Liver (tissue), 9 donors: Measurements from ENCODE around the gene TM9SF2. TPM values are rescaled to one million over a fixed set of nuclear protein-coding genes. Genes with fewer than 3 reads are reported as not detected.

Experiments used
- DNase-seq: peaks from one replicate; pipeline ENCODE4 v3.0.0-alpha.2; 2017; ENCODE audit warnings: low spot score
- H3K27ac ChIP-seq, 2 donors: one replicate each; pipeline ENCODE4 v1.7.0; 2013; ENCODE audit warnings: inconsistent platforms in 2 of 2, low read length in 2 of 2, control low read depth in 1 of 2, low read depth in 1 of 2, mild to moderate bottlenecking in 1 of 2
- H3K27me3 ChIP-seq, 4 donors: one replicate each; pipeline versions ENCODE4 v1.6.1 to v1.7.0; 2013; ENCODE audit warnings: low read length in 3 of 4, inconsistent platforms in 1 of 4, mild to moderate bottlenecking in 1 of 4, moderate library complexity in 1 of 4; ENCODE audit not compliant: control insufficient read depth in 4 of 4, insufficient read depth in 4 of 4
- H3K36me3 ChIP-seq, 4 donors: one replicate each; pipeline versions ENCODE4 v1.6.1 to v1.7.0; 2013; ENCODE audit warnings: low read length in 3 of 4, mild to moderate bottlenecking in 3 of 4, low read depth in 1 of 4, moderate library complexity in 1 of 4; ENCODE audit not compliant: control insufficient read depth in 4 of 4, insufficient read depth in 3 of 4
- H3K4me1 ChIP-seq, 4 donors: one replicate each; pipeline versions ENCODE4 v1.6.1 to v1.7.0; 2013; ENCODE audit warnings: low read length in 3 of 4, mild to moderate bottlenecking in 3 of 4, moderate library complexity in 1 of 4; ENCODE audit not compliant: control insufficient read depth in 4 of 4, insufficient read depth in 4 of 4
- H3K4me3 ChIP-seq, 3 donors: one replicate each; pipeline versions ENCODE4 v1.6.1 to v1.7.0; 2013; ENCODE audit warnings: low read length in 3 of 3, control low read depth in 1 of 3, low read depth in 1 of 3, mild to moderate bottlenecking in 1 of 3
- H3K9ac ChIP-seq, 2 donors: one replicate each; pipeline ENCODE4 v1.7.0; 2013; ENCODE audit warnings: low read length in 2 of 2, mild to moderate bottlenecking in 2 of 2, moderate library complexity in 2 of 2, control low read depth in 1 of 2, low read depth in 1 of 2
- H3K9me3 ChIP-seq, 4 donors: one replicate each; pipeline versions ENCODE4 v1.6.1 to v1.7.0; 2013; ENCODE audit warnings: low read length in 3 of 4; ENCODE audit not compliant: control insufficient read depth in 4 of 4
- ATF3 ChIP-seq: IDR thresholded peaks from 2 replicates; pipeline ENCODE4 v1.6.1; 2016; ENCODE audit warnings: antibody characterized with exemption
- CTCF ChIP-seq: fragments of 150-350 bp; IDR thresholded peaks from 2 replicates; pipeline ENCODE4 v1.5.1; 2017; ENCODE audit warnings: improper control_type of control experiment, low read depth, low read length; ENCODE audit not compliant: missing input control
- EGR1 ChIP-seq, 2 donors: IDR thresholded peaks; 2 replicates each; pipeline ENCODE4 v1.6.1; 2016 to 2018; ENCODE audit warnings: antibody characterized with exemption in 2 of 2, low read depth in 2 of 2
- FOXA1 ChIP-seq: IDR thresholded peaks from 2 replicates; pipeline ENCODE4 v1.6.1; 2016; ENCODE audit warnings: antibody characterized with exemption
- FOXA2 ChIP-seq: IDR thresholded peaks from 2 replicates; pipeline ENCODE4 v1.6.1; 2016; ENCODE audit warnings: antibody characterized with exemption
- GABPA ChIP-seq, 2 donors: IDR thresholded peaks in 1 of 2; conservative IDR thresholded peaks in 1 of 2; 2 replicates each; pipeline ENCODE4 v1.6.1; 2016; ENCODE audit warnings: antibody characterized with exemption in 2 of 2, mild to moderate bottlenecking in 1 of 2, moderate library complexity in 1 of 2
- HNF4A ChIP-seq, 2 donors: conservative IDR thresholded peaks; 2 replicates each; pipeline ENCODE4 v1.6.1; 2016; ENCODE audit warnings: antibody characterized with exemption in 2 of 2, mild to moderate bottlenecking in 2 of 2
- HNF4G ChIP-seq: IDR thresholded peaks from 2 replicates; pipeline ENCODE4 v1.6.1; 2016; ENCODE audit warnings: antibody characterized with exemption
- JUND ChIP-seq, 2 donors: IDR thresholded peaks; 2 replicates each; pipeline ENCODE4 v1.6.1; 2016; ENCODE audit warnings: antibody characterized with exemption in 2 of 2
- MAX ChIP-seq: IDR thresholded peaks from 2 replicates; pipeline ENCODE4 v1.6.1; 2016; ENCODE audit warnings: antibody characterized with exemption
- NR2F2 ChIP-seq: IDR thresholded peaks from 2 replicates; pipeline ENCODE4 v1.6.1; 2016; ENCODE audit warnings: antibody characterized with exemption
- RAD21 ChIP-seq, 2 donors: IDR thresholded peaks; 2 replicates each; pipeline ENCODE4 v1.6.1; 2016; ENCODE audit warnings: antibody characterized with exemption in 2 of 2, mild to moderate bottlenecking in 2 of 2
- REST ChIP-seq: IDR thresholded peaks from 2 replicates; pipeline ENCODE4 v1.6.1; 2016; ENCODE audit warnings: antibody characterized with exemption, mild to moderate bottlenecking
- RXRA ChIP-seq, 2 donors: IDR thresholded peaks; 2 replicates each; pipeline ENCODE4 v1.6.1; 2017 to 2018; ENCODE audit warnings: antibody characterized with exemption in 2 of 2, mild to moderate bottlenecking in 1 of 2
- SP1 ChIP-seq: IDR thresholded peaks from 2 replicates; pipeline ENCODE4 v1.6.1; 2018; ENCODE audit warnings: antibody characterized with exemption, mild to moderate bottlenecking
- TAF1 ChIP-seq: conservative IDR thresholded peaks from 2 replicates; pipeline ENCODE4 v1.6.1; 2016; ENCODE audit warnings: antibody characterized with exemption, mild to moderate bottlenecking
- YY1 ChIP-seq: IDR thresholded peaks from 2 replicates; pipeline ENCODE4 v1.6.1; 2016; ENCODE audit warnings: antibody characterized with exemption, mild to moderate bottlenecking
- ZBTB33 ChIP-seq: IDR thresholded peaks from 2 replicates; pipeline ENCODE4 v1.6.1; 2016; ENCODE audit warnings: antibody characterized with exemption
- WGBS: extraction: QIAGEN DNeasy Blood & Tissue Kit; methylation state at CpG from one replicate; pipeline ENCODE4 v1.1.7; 2013; 5-methylcytosine and 5-hydroxymethylcytosine counted together
- polyA plus RNA-seq, 2 donors: library from polyadenylated mRNA; stranded (reverse) in 1 of 2; unstranded in 1 of 2; fragments of 200-250 nt in 1 of 2; fragments of >200 nt in 1 of 2; fragmentation: Nextera tagmentation in 1 of 2; extraction: Ambion mirVana in 1 of 2; gene quantifications; one replicate each; pipeline versions ENCODE4 v1.2.1 to v1.2.3, GENCODE V29; 2013 to 2015
- total RNA-seq, 2 donors: library from RNA; depleted of rRNA; stranded (reverse); fragments of >200 nt; gene quantifications; one replicate each; pipeline ENCODE4 v1.2.3, GENCODE V29; 2014
- donor health status: healthy.
- donor health status: healthy.
- donor health status: healthy.
- donor health status: healthy.
- donor health status: healthy.

The TM9SF2 gene
- 100 to 1,000 TPM; 105 to 112 TPM for total RNA-seq
- polyA plus RNA-seq = 10 to 100 TPM; 70.2 to 92.9 TPM

- Histone ChIP-seq H3K4me1 (peaks cover 7 to 56% (median 48%) of the 10 kb centered on the region in 4 donors), H3K9me3 (no peaks in the 10 kb centered on the region), H3K9ac (peak within 1 kb of the TSS; percentile 77 to 79), H3K27ac (peak within 1 kb of the TSS; percentile 72 to 74), H3K27me3 (no peaks in the 10 kb centered on the region), H3K36me3 (no peaks in the 10 kb centered on the region), H3K4me3 (peak within 1 kb of the TSS; percentile 81 to 97 (median 89))
- TF ChIP-seq RAD21 (IDR thresholded peaks at IDR 0.05) = no peak
- no peak for TF ChIP-seq FOXA2
- no peak for TF ChIP-seq CTCF
- peak; percentile 50 for TF ChIP-seq REST
- TF ChIP-seq HNF4A (conservative IDR thresholded peaks at IDR 0.05) = peak; percentile 64 to 69
- no peak for TF ChIP-seq JUND (IDR thresholded peaks at IDR 0.05)
- peak; percentile 86 for TF ChIP-seq MAX
- TF ChIP-seq GABPA (IDR thresholded peaks at IDR 0.05 in 1 of 2, conservative IDR thresholded peaks at IDR 0.05 in 1 of 2) = peak; percentile 69 to 93
- no peak for TF ChIP-seq ATF3
- peak; percentile 37 for TF ChIP-seq HNF4G
- TF ChIP-seq RXRA (IDR thresholded peaks at IDR 0.05) = peak; percentile 58 to 65
- peak; percentile 49 for TF ChIP-seq TAF1
- TF ChIP-seq YY1 = peak; percentile 81
- TF ChIP-seq FOXA1 = no peak
- TF ChIP-seq NR2F2 = peak; percentile 38
- peak; percentile 73 to 88 for TF ChIP-seq EGR1 (IDR thresholded peaks at IDR 0.05; ENCODE audit: low read depth in 2 of 2)
- peak; percentile 75 for TF ChIP-seq SP1
- TF ChIP-seq ZBTB33 = peak; percentile 56
- peak; percentile 99 for DNase-seq
- under 1% methylated on average over 55 of the region's 55 CpGs for WGBS
These were observed at the start of gene TM9SF2 for GRCh38 chr13:99501184-99501847. TM9SF2 (plus strand) TSS chr13:99501472; CDS start chr13:99501607, 135 bp downstream.
